Subcutaneous abdominal adipose tissue (tissue), 5 donors: Measurements from ENCODE around the gene SCAPER.
"Not testable (repeated sequence)": the region's sequence is repeated elsewhere in the genome, so short reads cannot be mapped to it uniquely, and the experiment has no call there.

Experiments used
- H3K27ac ChIP-seq: one replicate; pipeline ENCODE4 v1.7.0; 2013; ENCODE audit warnings: low read depth, mild to moderate bottlenecking, inconsistent platforms, low read length, moderate library complexity
- H3K27me3 ChIP-seq, 5 donors: one replicate each; pipeline ENCODE4 v1.7.0; 2013; ENCODE audit warnings: low read length in 5 of 5, inconsistent platforms in 1 of 5; ENCODE audit not compliant: control insufficient read depth in 5 of 5, insufficient read depth in 4 of 5
- H3K36me3 ChIP-seq, 5 donors: one replicate each; pipeline ENCODE4 v1.7.0; 2013; ENCODE audit warnings: low read length in 5 of 5; ENCODE audit not compliant: control insufficient read depth in 5 of 5, insufficient read depth in 5 of 5
- H3K4me1 ChIP-seq, 5 donors: one replicate each; pipeline ENCODE4 v1.7.0; 2013; ENCODE audit warnings: low read length in 5 of 5, mild to moderate bottlenecking in 3 of 5, moderate library complexity in 1 of 5; ENCODE audit not compliant: control insufficient read depth in 5 of 5, insufficient read depth in 5 of 5
- H3K4me3 ChIP-seq, 5 donors: one replicate each; pipeline ENCODE4 v1.7.0; 2013; ENCODE audit warnings: low read length in 5 of 5, low read depth in 1 of 5
- H3K9ac ChIP-seq, 5 donors: one replicate each; pipeline ENCODE4 v1.7.0; 2013; ENCODE audit warnings: low read length in 5 of 5, mild to moderate bottlenecking in 4 of 5, moderate library complexity in 3 of 5
- H3K9me3 ChIP-seq, 5 donors: one replicate each; pipeline ENCODE4 v1.7.0; 2013; ENCODE audit warnings: low read length in 5 of 5; ENCODE audit not compliant: control insufficient read depth in 5 of 5
- donor health status: healthy.
- donor health status: healthy.
- donor health status: healthy.
- donor health status: healthy.
- donor health status: healthy.

The SCAPER gene

DNA sequence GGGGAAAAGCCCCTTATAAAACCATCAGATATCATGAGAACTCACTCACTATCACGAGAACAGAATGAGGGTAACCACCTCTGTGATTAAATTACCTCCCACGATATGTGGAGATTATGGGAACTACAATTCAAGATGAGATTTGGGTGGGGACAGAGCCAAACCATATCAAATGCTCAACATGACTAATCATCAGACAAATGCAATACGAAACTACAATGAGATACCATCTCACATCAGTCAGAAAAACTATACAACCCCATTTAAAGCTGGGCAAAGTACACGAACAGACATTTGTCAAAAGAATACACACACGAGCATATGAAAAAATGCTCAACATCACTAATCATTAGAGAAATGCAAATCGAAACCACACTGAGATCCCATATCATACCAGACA is 67.7 kb downstream of the SCAPER start:
- no peak overlapping the region for H3K4me3 ChIP-seq
- H3K4me1 ChIP-seq: no peaks in the 10 kb centered on the region
- no peak overlapping the region for H3K9ac ChIP-seq
- peaks cover 0 to 8% (median 0%) of the 10 kb centered on the region in 5 donors for H3K9me3 ChIP-seq
- no peaks in the 10 kb centered on the region for H3K27me3 ChIP-seq
- H3K36me3 ChIP-seq: peaks cover 0 to 3% (median 0%) of the 10 kb centered on the region in 5 donors
- no peak overlapping the region for H3K27ac ChIP-seq

DNA sequence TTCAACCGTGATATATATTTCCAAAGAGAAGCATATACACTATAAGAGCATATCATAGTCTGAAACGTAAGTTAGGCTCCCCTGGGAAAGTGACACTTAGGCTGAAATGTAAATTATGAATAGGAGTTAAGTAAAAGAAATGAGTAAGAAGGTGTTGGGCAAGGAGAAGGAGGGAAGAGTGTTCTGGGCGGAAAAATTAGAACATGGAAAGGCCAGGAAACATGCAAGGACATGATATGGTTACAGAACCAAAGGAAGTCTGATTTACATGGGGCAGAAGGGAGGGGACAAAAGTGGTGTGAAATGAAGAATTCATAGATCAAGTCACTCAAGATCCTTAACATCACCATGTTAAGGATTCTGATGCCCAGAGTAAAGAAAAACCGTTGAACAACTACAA is 75.2 kb downstream of the SCAPER start:
- Histone ChIP-seq H3K9ac (no peak overlapping the region), H3K36me3 (no peaks in the 10 kb centered on the region), H3K27ac (no peak overlapping the region), H3K4me3 (no peak overlapping the region), H3K27me3 (no peaks in the 10 kb centered on the region), H3K4me1 (no peaks in the 10 kb centered on the region), H3K9me3 (peaks cover 0 to 9% (median 0%) of the 10 kb centered on the region in 5 donors)

DNA sequence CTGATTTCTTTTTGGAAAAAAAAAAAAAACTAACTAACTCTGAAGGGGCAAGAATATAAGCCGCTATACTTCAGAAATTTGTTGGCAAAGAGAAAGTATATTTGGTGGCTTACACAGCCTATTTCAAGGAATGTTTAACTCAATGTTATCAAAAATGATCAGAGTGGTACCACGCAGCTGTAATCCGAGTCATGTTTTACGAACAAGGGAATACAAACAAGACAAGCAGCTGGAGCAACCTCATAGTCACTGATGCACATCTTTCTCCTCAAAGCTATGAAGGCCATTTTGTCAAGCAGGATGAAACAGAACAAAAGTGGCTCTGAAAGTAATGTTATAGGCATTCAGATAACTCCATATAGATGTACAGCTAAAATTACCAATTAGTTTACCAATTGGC is 81.2 kb downstream of the SCAPER start:
- H3K27ac ChIP-seq: no peak overlapping the region
- H3K36me3 ChIP-seq: peaks cover 0 to 3% (median 0%) of the 10 kb centered on the region in 5 donors
- H3K4me1 ChIP-seq: no peaks in the 10 kb centered on the region
- no peak overlapping the region for H3K4me3 ChIP-seq
- H3K27me3 ChIP-seq: no peaks in the 10 kb centered on the region
- H3K9me3 ChIP-seq: no peaks in the 10 kb centered on the region
- no peak overlapping the region for H3K9ac ChIP-seq

DNA sequence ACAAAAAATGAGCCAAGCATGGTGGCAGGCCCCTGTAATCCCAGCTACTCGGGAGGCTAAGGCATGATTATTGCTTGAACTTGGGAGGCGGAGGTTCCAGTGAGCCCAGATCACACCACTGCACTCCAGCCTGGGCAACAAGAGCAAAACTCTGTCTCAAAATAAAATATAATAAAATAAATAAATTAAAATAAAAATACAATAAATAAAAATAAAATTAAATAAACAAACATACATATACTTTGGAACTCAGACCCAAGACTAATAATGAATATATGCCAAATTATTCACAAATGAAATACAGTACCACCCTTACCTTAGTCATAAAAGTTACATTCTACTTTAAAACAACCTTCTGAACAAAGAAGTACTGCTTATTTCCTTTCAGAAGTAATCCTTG is 81.8 kb downstream of the SCAPER start:
- peaks cover 0 to 3% (median 0%) of the 10 kb centered on the region in 5 donors for H3K36me3 ChIP-seq
- no peak overlapping the region for H3K27ac ChIP-seq
- no peaks in the 10 kb centered on the region for H3K4me1 ChIP-seq
- peaks cover 0 to 3% (median 0%) of the 10 kb centered on the region in 5 donors for H3K9me3 ChIP-seq
- H3K27me3 ChIP-seq: no peaks in the 10 kb centered on the region
- H3K4me3 ChIP-seq: no peak overlapping the region
- H3K9ac ChIP-seq: no peak overlapping the region

DNA sequence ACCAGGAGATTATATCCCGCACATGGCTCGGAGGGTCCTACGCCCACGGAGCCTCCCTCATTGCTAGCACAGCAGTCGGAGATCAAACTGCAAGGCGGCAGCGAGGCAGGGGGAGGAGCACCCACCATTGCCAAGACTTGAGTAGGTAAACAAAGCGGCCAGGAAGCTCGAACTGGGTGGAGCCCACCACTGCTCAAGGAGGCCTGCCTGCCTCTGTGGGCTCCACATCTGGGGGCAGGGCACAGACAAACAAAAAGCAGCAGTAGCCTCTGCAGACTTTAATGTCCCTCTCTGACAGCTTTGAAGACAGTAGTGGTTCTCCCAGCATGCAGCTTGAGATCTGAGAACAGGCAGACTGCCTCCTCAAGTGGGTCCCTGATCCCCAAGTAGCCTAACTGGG is 86.2 kb downstream of the SCAPER start:
- H3K9me3 ChIP-seq, H3K36me3 ChIP-seq, H3K27me3 ChIP-seq: not testable (repeated sequence)

DNA sequence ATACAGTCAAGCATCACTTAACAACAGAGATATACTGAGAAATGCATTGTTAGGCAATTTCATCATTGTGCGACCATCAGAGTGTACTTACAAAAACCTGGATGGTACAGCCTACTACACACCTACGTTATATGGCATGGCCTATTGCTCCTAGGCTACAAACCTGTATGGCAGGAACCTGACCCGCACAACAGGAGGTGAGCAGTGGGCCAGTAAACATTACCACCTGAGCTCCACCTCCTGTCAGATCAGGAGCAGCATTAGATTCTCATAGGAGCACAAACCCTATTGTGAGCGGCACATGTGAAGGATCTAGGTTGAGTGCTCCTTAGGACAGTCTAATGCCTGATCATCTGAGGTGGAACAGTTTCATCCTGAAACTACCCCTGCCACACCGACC is 89.7 kb downstream of the SCAPER start:
- H3K9me3 ChIP-seq: peaks cover 0 to 3% (median 0%) of the 10 kb centered on the region in 5 donors
- no peak overlapping the region for H3K4me3 ChIP-seq
- no peak overlapping the region for H3K27ac ChIP-seq
- H3K4me1 ChIP-seq: no peaks in the 10 kb centered on the region
- no peaks in the 10 kb centered on the region for H3K27me3 ChIP-seq
- H3K36me3 ChIP-seq: no peaks in the 10 kb centered on the region
- H3K9ac ChIP-seq: no peak overlapping the region

More for the DNA sequence above, 86.2 kb downstream of the SCAPER start:
- not testable (repeated sequence) for H3K27ac ChIP-seq, H3K4me1 ChIP-seq, H3K9ac ChIP-seq, H3K4me3 ChIP-seq

DNA sequence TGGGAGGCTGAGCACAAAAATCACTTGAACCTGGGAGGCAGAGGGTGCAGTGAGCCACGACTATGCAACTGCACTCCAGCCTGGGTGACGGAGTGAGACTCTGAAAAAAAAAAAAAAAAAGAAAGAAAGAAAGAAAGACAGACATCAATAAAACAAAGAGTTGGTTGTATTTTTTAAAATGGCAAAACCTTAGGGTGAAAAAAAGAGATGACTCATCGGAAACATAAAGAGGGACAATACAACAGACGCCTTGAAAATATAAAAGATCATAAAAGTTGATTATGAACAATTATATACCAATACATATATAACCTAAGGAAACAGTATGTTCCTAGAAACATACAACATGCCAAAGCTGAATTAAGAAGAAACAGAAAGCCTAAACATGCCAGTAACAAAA is 92.8 kb downstream of the SCAPER start:
- Histone ChIP-seq H3K4me1 (no peaks in the 10 kb centered on the region), H3K4me3 (no peak overlapping the region), H3K27ac (no peak overlapping the region), H3K9me3 (peaks cover 0 to 2% (median 0%) of the 10 kb centered on the region in 5 donors), H3K36me3 (no peaks in the 10 kb centered on the region), H3K9ac (no peak overlapping the region), H3K27me3 (no peaks in the 10 kb centered on the region)

DNA sequence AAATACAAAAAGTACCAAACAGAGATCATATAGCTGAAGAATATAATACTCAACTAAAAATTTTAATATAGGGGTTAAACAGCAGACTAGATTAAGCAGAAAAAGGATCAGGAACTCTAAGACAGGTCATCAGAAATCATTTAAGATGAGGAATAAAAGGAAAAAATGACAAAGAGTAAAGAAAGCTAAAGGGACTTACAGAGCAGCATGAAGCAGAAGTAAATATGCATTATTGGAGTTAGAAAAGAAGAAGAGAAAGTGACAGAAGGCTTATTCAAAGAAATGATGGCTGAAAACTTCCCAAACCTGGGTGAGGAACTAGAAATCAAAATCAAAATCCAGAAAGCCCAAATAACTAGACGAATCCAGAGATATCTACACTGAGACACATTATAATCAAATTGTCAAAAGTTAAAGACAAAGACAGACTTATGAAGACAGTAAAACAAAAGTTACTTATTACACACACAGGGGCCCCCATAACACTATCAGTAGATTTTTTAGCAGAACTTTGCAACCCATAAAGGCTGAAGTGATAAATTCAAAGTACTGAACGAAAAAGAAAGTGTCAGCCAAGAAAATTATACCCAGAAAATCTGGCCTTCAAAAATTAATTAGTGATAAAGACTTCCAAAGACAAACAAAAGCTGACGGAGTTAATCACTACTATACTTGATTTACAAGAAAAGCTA is 95.6 kb downstream of the SCAPER start:
- no peak overlapping the region for H3K27ac ChIP-seq
- H3K4me1 ChIP-seq: peaks cover 0 to 6% (median 0%) of the 10 kb centered on the region in 5 donors
- no peak overlapping the region for H3K9ac ChIP-seq
- H3K36me3 ChIP-seq: peaks cover 0 to 3% (median 0%) of the 10 kb centered on the region in 5 donors
- H3K9me3 ChIP-seq: no peaks in the 10 kb centered on the region
- H3K4me3 ChIP-seq: no peak overlapping the region
- no peaks in the 10 kb centered on the region for H3K27me3 ChIP-seq

DNA sequence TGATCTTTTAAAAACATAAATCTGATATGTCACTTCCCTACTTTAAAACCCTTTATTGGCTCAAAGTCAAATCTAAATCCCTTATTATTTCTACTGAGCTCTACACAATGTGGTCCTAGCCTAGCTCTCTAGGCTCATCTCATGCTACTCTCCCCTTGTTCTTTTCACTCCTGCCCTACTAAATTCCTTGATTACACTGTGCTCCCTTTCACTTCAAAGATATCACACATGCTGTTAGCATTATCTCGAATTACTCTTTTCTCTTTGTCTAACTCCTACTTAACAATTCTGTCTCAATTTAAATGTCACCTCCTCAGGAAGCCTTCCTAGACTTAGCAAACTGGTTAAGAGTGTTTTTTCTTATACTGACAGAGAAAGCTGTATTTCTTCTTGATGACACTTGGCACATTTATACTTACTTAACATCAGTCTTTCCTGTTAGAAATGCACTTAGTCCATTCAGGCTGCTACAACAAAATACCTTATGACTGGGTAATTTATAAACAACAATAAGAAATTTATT is 102.0 kb downstream of the SCAPER start:
- Histone ChIP-seq H3K4me1 (peaks cover 0 to 6% (median 0%) of the 10 kb centered on the region in 5 donors), H3K36me3 (peaks cover 8 to 32% (median 23%) of the 10 kb centered on the region in 5 donors), H3K27me3 (no peaks in the 10 kb centered on the region), H3K4me3 (no peak overlapping the region), H3K27ac (no peak overlapping the region), H3K9ac (no peak overlapping the region), H3K9me3 (no peaks in the 10 kb centered on the region)

DNA sequence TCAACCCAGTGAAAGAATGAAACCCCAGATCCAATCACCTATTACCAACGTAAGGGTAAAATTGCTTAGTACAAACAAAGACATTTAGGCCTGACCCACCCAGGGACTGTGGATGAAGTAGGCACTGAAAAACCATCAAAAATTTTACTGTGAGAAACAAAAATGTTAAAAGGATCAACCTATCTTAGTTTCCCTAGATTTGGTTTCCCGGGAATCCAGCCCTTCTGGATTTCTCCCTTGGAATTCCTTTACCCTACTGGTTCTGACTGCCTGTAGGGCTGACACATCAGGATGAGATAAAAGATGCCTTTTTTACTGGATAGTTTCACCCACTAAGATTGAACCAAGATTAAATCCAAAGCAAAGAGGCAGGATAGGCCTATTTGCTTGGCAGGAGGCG is 102.7 kb downstream of the SCAPER start:
- Histone ChIP-seq H3K9me3 (no peaks in the 10 kb centered on the region), H3K9ac (no peak overlapping the region), H3K4me3 (no peak overlapping the region), H3K36me3 (peaks cover 8 to 32% (median 23%) of the 10 kb centered on the region in 5 donors), H3K27me3 (no peaks in the 10 kb centered on the region), H3K27ac (no peak overlapping the region), H3K4me1 (peaks cover 0 to 6% (median 0%) of the 10 kb centered on the region in 5 donors)
